H9 (cell line): ENCODE data around the gene WAC. TPM values are rescaled to one million over a fixed set of nuclear protein-coding genes. Genes with fewer than 3 reads are reported as not detected.

Experiments used
- DNase-seq: peaks from one replicate; pipeline ENCODE4 v3.0.0-alpha.2; 2017
- H2AFZ ChIP-seq: one replicate; pipeline ENCODE4 v1.6.1; 2013; ENCODE audit warnings: mild to moderate bottlenecking, low read length, control low read depth, moderate library complexity
- H2AK5ac ChIP-seq: 2 replicates; pipeline ENCODE4 v1.6.1; 2013; ENCODE audit warnings: low read length, control low read depth, mixed read lengths; ENCODE audit not compliant: insufficient read length
- H2BK120ac ChIP-seq: one replicate; pipeline ENCODE4 v1.6.1; 2013; ENCODE audit warnings: low read depth, mild to moderate bottlenecking, low read length, control low read depth, inconsistent platforms; ENCODE audit not compliant: poor library complexity, severe bottlenecking
- H2BK12ac ChIP-seq: 2 replicates; pipeline ENCODE4 v1.6.1; 2013; ENCODE audit warnings: low read length, control low read depth, mixed read lengths, low read depth; ENCODE audit not compliant: insufficient read length
- H2BK15ac ChIP-seq: 2 replicates; pipeline ENCODE4 v1.6.1; 2013; ENCODE audit warnings: low read depth, low read length, control low read depth
- H2BK20ac ChIP-seq: one replicate; pipeline ENCODE4 v1.6.1; 2013; ENCODE audit warnings: low read depth, mild to moderate bottlenecking, low read length, control low read depth, inconsistent platforms; ENCODE audit not compliant: poor library complexity, severe bottlenecking
- H2BK5ac ChIP-seq: 2 replicates; pipeline ENCODE4 v1.6.1; 2013; ENCODE audit warnings: low read length, control low read depth, mixed read lengths; ENCODE audit not compliant: insufficient read length
- H3K14ac ChIP-seq: 2 replicates; pipeline ENCODE4 v1.6.1; 2013; ENCODE audit warnings: low read length, control low read depth; ENCODE audit not compliant: insufficient read depth
- H3K18ac ChIP-seq: 2 replicates; pipeline ENCODE4 v1.6.1; 2013; ENCODE audit warnings: low read depth, mild to moderate bottlenecking, mixed read lengths, low read length, control low read depth; ENCODE audit not compliant: insufficient read length
- H3K23ac ChIP-seq: 2 replicates; pipeline ENCODE4 v1.6.1; 2013; ENCODE audit warnings: low read length, control low read depth, mixed read lengths, low read depth; ENCODE audit not compliant: insufficient read length
- H3K23me2 ChIP-seq: 2 replicates; pipeline ENCODE4 v1.6.1; 2013; ENCODE audit warnings: low read depth, mild to moderate bottlenecking, mixed read lengths, low read length, control low read depth; ENCODE audit not compliant: insufficient read length, poor library complexity, severe bottlenecking
- H3K27ac ChIP-seq: 2 replicates; pipeline ENCODE4 v1.5.1; 2013; ENCODE audit warnings: low read length, control low read depth, mixed read lengths, low read depth; ENCODE audit not compliant: insufficient read length
- H3K27me3 ChIP-seq: 2 replicates; pipeline ENCODE4 v1.6.1; 2013; ENCODE audit warnings: low read length, control low read depth, inconsistent platforms; ENCODE audit not compliant: insufficient read depth
- H3K4ac ChIP-seq: 2 replicates; pipeline ENCODE4 v1.6.1; 2013; ENCODE audit warnings: low read depth, mild to moderate bottlenecking, control low read depth, inconsistent platforms, low read length, moderate library complexity
- H3K4me1 ChIP-seq: 2 replicates; pipeline ENCODE4 v1.6.1; 2013; ENCODE audit warnings: low read length, control low read depth, inconsistent platforms; ENCODE audit not compliant: insufficient read depth
- H3K4me2 ChIP-seq: 2 replicates; pipeline ENCODE4 v1.6.1; 2013; ENCODE audit warnings: low read length, control low read depth, mixed read lengths; ENCODE audit not compliant: insufficient read length, insufficient read depth
- H3K56ac ChIP-seq: 2 replicates; pipeline ENCODE4 v1.6.1; 2013; ENCODE audit warnings: low read depth, mild to moderate bottlenecking, mixed read lengths, low read length, control low read depth; ENCODE audit not compliant: insufficient read length
- H3K79me1 ChIP-seq: 2 replicates; pipeline ENCODE4 v1.6.1; 2013; ENCODE audit warnings: low read depth, mild to moderate bottlenecking, moderate library complexity, low read length, control low read depth, inconsistent platforms; ENCODE audit not compliant: insufficient read depth, poor library complexity, severe bottlenecking
- H3K79me2 ChIP-seq: 2 replicates; pipeline ENCODE4 v1.6.1; 2013; ENCODE audit warnings: low read length, control low read depth, inconsistent platforms; ENCODE audit not compliant: insufficient read depth
- H3K9ac ChIP-seq: 2 replicates; pipeline ENCODE4 v1.6.1; 2013; ENCODE audit warnings: low read length, control low read depth, mixed read lengths; ENCODE audit not compliant: insufficient read length; ENCODE audit errors: extremely low read depth
- H3K9me3 ChIP-seq: one replicate; pipeline ENCODE4 v1.6.1; 2013; ENCODE audit warnings: low read depth, low read length, inconsistent platforms; ENCODE audit not compliant: control insufficient read depth
- H3T11ph ChIP-seq: one replicate; pipeline ENCODE4 v1.6.1; 2013; ENCODE audit warnings: mild to moderate bottlenecking, low read length, control low read depth, inconsistent platforms
- H4K20me1 ChIP-seq: one replicate; pipeline ENCODE4 v1.6.1; 2013; ENCODE audit not compliant: control insufficient read depth, insufficient read length, insufficient read depth
- H4K5ac ChIP-seq: 2 replicates; pipeline ENCODE4 v1.6.1; 2013; ENCODE audit warnings: low read depth, mild to moderate bottlenecking, mixed read lengths, low read length, control low read depth; ENCODE audit not compliant: insufficient read length
- H4K8ac ChIP-seq: replicated peaks from 2 replicates; pipeline ENCODE4 v1.6.1; 2013; ENCODE audit warnings: low read length, control low read depth, mixed read lengths, low read depth; ENCODE audit not compliant: insufficient read length
- H4K91ac ChIP-seq: 2 replicates; pipeline ENCODE4 v1.6.1; 2013; ENCODE audit warnings: low read depth, mild to moderate bottlenecking, moderate library complexity, mixed read lengths, low read length, control low read depth; ENCODE audit not compliant: insufficient read length
- H3K27ac Mint-ChIP-seq, 3 experiments: 2 replicates in 2 of 3; 3 replicates in 1 of 3; pipeline ENCODE4 v1.8.0; 2020 to 2021; ENCODE audit warnings: mixed read lengths in 3 of 3, mild to moderate bottlenecking in 1 of 3, moderate library complexity in 1 of 3
- H3K27me3 Mint-ChIP-seq: 2 replicates; pipeline ENCODE4 v1.8.0; 2021; ENCODE audit warnings: low read depth, mild to moderate bottlenecking, moderate library complexity, mixed read lengths
- H3K36me3 Mint-ChIP-seq, 3 experiments: 2 replicates in 2 of 3; 3 replicates in 1 of 3; pipeline ENCODE4 v1.8.0; 2020 to 2021; ENCODE audit warnings: low read depth in 3 of 3, mixed read lengths in 3 of 3; ENCODE audit not compliant: insufficient read depth in 1 of 3
- H3K4me1 Mint-ChIP-seq, 2 experiments: 2 replicates each; pipeline ENCODE4 v1.8.0; 2020; ENCODE audit warnings: mixed read lengths in 2 of 2
- H3K4me3 Mint-ChIP-seq, 2 experiments: 2 replicates in 1 of 2; 3 replicates in 1 of 2; pipeline ENCODE4 v1.8.0; 2020 to 2021; ENCODE audit warnings: mild to moderate bottlenecking in 2 of 2, mixed read lengths in 2 of 2, moderate library complexity in 1 of 2
- H3K9me3 Mint-ChIP-seq, 2 experiments: 2 replicates in 1 of 2; 3 replicates in 1 of 2; pipeline ENCODE4 v1.8.0; 2020; ENCODE audit warnings: mild to moderate bottlenecking in 2 of 2, mixed read lengths in 2 of 2, moderate library complexity in 1 of 2
- WGBS: extraction: QIAGEN DNeasy Blood & Tissue Kit; methylation state at CpG from one replicate; pipeline ENCODE4 v1.1.7; 2013; ENCODE audit warnings: missing lambda C conversion rate, low lambda C conversion rate, mixed read lengths; ENCODE audit not compliant: insufficient read length; ENCODE audit errors: extremely low coverage; 5-methylcytosine and 5-hydroxymethylcytosine counted together
- total RNA-seq: library from RNA; stranded (reverse); gene quantifications from 2 replicates; pipeline ENCODE4 v1.2.1, GENCODE V29; 2021
- TF ChIP-seq, protein P1 (sequence below): fragments of 200-600 bp; sonication (generic); conservative IDR thresholded peaks from 3 replicates; pipeline ENCODE4 v1.8.0; 2021; ENCODE audit warnings: antibody characterized with exemption, mild to moderate bottlenecking

WAC gene
- total RNA-seq, 1 experiment from 2014 or later: 130 TPM

DNA sequence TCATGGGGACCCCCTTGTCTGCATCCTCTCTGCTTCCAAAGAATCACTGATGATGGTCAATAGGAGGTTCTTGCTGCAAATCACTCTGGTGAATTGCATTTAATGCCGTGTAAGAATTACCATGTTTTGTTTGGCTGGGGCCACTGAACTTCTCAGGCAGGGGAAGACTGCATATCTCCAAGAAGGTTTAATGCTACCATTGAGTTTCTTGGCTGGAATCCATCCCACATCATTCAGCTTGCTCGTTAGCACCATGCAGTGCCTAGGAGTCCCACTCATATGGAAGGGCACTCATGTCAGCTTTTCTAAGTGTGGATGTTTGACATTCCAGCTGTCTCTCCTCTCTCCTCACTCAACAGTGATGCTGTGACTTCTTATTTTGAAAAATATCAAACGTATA, 94.2 kb downstream of the WAC start:
- Mint-ChIP-seq H3K27me3 (peaks cover 3% of the 10 kb centered on the region; the same call in 1 of the 2 replicates), H3K9me3 (no peaks in the 10 kb centered on the region; a peak in 1 of 5 replicates), H3K27ac (no peak overlapping the region), H3K4me1 (peaks cover 12% of the 10 kb centered on the region in 2 experiments; a peak in 2 of 4 replicates), H3K4me3 (no peak overlapping the region), H3K36me3 (no peaks in the 10 kb centered on the region)
- Histone ChIP-seq H2AK5ac (no peak overlapping the region), H4K8ac (no peak overlapping the region), H2BK120ac (no peak overlapping the region), H3K9ac (no peak overlapping the region), H3K4ac (no peak overlapping the region), H3K27ac (no peak overlapping the region), H3T11ph (no peak overlapping the region), H2BK15ac (no peak overlapping the region), H3K23me2 (no peaks in the 10 kb centered on the region), H3K79me1 (no peaks in the 10 kb centered on the region), H3K14ac (no peak overlapping the region), H4K20me1 (no peaks in the 10 kb centered on the region), H4K5ac (no peak overlapping the region), H3K4me2 (no peak overlapping the region), H3K9me3 (no peaks in the 10 kb centered on the region), H2AFZ (no peak overlapping the region), H4K91ac (no peak overlapping the region), H3K18ac (no peak overlapping the region), H2BK12ac (no peak overlapping the region), H3K27me3 (no peaks in the 10 kb centered on the region), H3K56ac (no peak overlapping the region), H3K79me2 (no peaks in the 10 kb centered on the region), H3K23ac (no peak overlapping the region), H2BK20ac (no peak overlapping the region), H3K4me1 (no peaks in the 10 kb centered on the region), H2BK5ac (no peak overlapping the region)
- TF ChIP-seq, protein P1, sequence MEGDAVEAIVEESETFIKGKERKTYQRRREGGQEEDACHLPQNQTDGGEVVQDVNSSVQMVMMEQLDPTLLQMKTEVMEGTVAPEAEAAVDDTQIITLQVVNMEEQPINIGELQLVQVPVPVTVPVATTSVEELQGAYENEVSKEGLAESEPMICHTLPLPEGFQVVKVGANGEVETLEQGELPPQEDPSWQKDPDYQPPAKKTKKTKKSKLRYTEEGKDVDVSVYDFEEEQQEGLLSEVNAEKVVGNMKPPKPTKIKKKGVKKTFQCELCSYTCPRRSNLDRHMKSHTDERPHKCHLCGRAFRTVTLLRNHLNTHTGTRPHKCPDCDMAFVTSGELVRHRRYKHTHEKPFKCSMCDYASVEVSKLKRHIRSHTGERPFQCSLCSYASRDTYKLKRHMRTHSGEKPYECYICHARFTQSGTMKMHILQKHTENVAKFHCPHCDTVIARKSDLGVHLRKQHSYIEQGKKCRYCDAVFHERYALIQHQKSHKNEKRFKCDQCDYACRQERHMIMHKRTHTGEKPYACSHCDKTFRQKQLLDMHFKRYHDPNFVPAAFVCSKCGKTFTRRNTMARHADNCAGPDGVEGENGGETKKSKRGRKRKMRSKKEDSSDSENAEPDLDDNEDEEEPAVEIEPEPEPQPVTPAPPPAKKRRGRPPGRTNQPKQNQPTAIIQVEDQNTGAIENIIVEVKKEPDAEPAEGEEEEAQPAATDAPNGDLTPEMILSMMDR: no peak
- no CpG with 5 or more reads among the region's 3 CpGs for WGBS
- no peak for DNase-seq
